Islet of Langerhans (tissue), 1 donor: ENCODE measurements around the gene LGALS12.

Source experiments
- FAIRE-seq: peaks from one replicate; lab custom pipeline; 2011; peaks lifted over from hg19 to GRCh38; lab: Jason Lieb, UNC

LGALS12 gene

DNA sequence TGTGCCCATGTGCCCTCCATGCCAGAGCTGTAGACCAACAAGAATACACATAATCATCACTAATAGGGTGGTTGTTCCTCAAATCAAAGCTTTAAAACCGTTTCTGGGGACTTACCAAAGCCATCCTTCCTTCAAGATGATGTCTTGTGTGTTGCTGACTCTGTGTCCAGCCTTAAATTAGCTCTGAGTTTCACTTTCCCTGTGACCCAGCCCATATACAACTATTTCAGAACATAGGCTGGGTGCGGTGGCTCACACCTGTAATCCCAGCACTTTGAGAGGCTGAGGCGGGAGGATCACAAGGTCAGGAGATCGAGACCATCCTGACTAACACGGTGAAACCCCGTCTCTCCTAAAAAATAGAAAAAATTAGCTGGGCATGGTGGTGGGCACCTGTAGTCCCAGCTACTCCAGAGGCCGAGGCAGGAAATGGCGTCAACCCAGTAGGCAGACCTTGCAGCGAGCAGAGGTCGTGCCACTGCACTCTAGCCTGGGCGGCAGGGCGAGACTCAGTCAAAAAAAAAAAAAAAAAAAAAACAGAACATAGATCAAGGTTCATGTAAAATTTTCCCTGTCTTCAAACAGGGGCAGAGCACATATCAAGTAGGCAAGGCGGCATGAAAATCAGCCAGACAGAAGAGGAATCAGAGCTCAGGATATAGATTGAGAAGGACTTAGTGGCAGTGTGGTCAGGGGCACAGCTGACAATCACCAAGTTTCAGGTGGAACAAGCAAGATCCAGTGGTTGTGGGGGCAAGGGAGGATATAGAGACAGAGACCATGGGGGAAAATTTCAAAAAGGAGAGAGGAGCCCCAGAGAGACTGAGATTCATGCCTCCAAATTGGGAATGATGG lies 57.5 kb downstream of the LGALS12 start, which contains the start of gene PLAAT2:
Gene PLAAT2 (minus strand): TSS at position 179 of the 855 bp plus-strand sequence. CDS start 55 bp downstream, at position 124.
- FAIRE-seq: no peak

DNA sequence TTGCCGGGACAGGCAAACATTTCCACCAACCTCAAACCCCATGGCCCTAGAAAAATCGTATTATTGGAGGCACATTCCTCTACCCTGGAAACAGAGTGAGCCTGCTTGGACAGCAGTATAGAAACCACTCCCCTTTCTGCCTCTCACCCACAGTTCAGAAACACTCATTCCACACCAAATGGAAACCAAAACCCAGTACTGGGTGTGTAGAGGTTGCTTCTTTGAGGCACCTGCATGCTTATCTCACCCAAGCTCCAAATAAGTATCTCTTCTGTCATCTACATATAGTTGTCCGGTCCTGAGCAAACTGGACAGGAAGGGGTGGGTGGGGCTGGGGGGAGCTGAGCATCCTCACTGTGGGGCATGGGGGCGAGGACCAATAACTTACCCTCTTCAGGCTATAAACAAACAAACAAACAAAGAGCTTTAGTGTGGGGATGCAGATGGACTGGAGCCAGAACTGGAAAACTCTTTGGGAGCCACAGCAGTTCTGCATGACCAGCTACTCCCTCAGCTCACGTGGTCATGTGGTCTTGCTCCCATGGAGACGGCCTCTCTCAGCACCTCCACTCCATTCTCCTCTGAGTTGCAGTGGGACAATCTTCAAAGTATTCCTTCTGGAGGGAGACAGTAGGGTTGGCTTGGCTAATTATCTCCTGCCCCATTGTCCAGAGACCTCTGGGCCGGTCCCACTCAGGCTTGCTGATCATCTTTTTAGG lies 58.3 kb downstream of the LGALS12 start:
- FAIRE-seq: no peak

DNA sequence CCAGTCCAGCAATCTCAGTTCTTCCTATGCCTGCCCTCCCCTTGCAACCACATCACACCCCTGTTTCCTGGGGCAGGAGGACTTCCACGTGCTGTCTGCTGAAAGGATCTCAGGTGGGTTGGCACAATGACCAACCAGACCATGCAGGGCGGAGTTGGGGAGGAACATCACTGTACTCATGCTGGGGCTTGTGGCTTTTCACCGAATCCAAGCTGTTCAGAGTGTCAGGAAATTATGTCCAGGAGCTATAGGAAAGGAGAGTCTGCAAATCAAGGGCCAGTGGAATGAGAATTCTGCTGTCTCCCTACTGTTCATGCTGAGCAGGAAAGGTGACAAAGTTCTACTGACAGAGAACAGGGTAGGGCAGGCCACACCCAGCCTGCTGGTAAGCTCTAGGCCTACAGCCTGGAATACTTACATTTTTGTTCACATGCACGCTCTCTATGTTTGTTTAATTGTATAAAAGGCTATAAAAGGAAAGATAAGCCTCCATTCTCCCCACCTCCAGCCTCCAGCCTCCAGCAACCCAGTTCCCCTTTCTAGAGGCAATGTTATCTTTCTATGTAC lies 59.0 kb downstream of the LGALS12 start:
- FAIRE-seq: no peak
